HepG2 (cell line): ENCODE measurements around the gene IPPK. TPM values are rescaled to one million over a fixed set of nuclear protein-coding genes. Genes with fewer than 3 reads are reported as not detected.
A peak's percentile ranks its signal among the peaks of the same experiment; 100 is the strongest.

Source experiments
- ARNT2 ChIP-seq: sonication (generic); formaldehyde crosslinking; IDR thresholded peaks from 2 replicates; pipeline ENCODE4 v1.8.0; 2022; ENCODE audit warnings: mild to moderate bottlenecking, low read depth, missing genetic modification reagents, moderate library complexity
- ATAD3A ChIP-seq: sonication (generic); formaldehyde crosslinking; IDR thresholded peaks from 2 replicates; pipeline ENCODE4 v1.4.0; 2020; ENCODE audit warnings: missing genetic modification reagents
- ATF5 ChIP-seq: sonication (generic); formaldehyde crosslinking; IDR thresholded peaks from 2 replicates; pipeline ENCODE4 v1.4.0; 2020; ENCODE audit warnings: mild to moderate bottlenecking, low read depth, missing genetic modification reagents
- BATF2 ChIP-seq: sonication (generic); formaldehyde crosslinking; IDR thresholded peaks from 2 replicates; pipeline ENCODE4 v1.8.0; 2022; ENCODE audit warnings: mild to moderate bottlenecking, missing genetic modification reagents, moderate library complexity
- KDM3A ChIP-seq: IDR thresholded peaks from 2 replicates; pipeline ENCODE4 v1.6.1; 2018; ENCODE audit warnings: low read depth, missing compliant biosample characterization
- NFKB2 ChIP-seq: sonication (generic); formaldehyde crosslinking; IDR thresholded peaks from 2 replicates; pipeline ENCODE4 v1.4.0; 2020; ENCODE audit warnings: missing genetic modification reagents, borderline replicate concordance
- RARA ChIP-seq: IDR thresholded peaks from 2 replicates; pipeline ENCODE4 v1.6.1; 2016; ENCODE audit warnings: missing genetic modification reagents, missing compliant biosample characterization
- SRSF9 ChIP-seq: fragments of 200-400 bp; formaldehyde crosslinking; IDR thresholded peaks from 2 replicates; pipeline ENCODE4 v1.6.1; 2018; ENCODE audit warnings: borderline replicate concordance, mild to moderate bottlenecking, low read depth, low read length; ENCODE audit not compliant: insufficient read depth, poor library complexity, severe bottlenecking
- TOE1 ChIP-seq: sonication (generic); formaldehyde crosslinking; IDR thresholded peaks from 2 replicates; pipeline ENCODE4 v1.4.0; 2020; ENCODE audit warnings: mild to moderate bottlenecking, missing genetic modification reagents
- ZBTB7B ChIP-seq: sonication (generic); formaldehyde crosslinking; IDR thresholded peaks from 2 replicates; pipeline ENCODE4 v1.4.0; 2020; ENCODE audit warnings: missing genetic modification reagents
- ZNF34 ChIP-seq: sonication (generic); formaldehyde crosslinking; IDR thresholded peaks from 2 replicates; pipeline ENCODE4 v1.4.0; 2020; ENCODE audit warnings: mild to moderate bottlenecking, missing genetic modification reagents, borderline replicate concordance
- ZNF543 ChIP-seq: sonication (generic); formaldehyde crosslinking; IDR thresholded peaks from 2 replicates; pipeline ENCODE4 v1.4.0; 2020; ENCODE audit warnings: mild to moderate bottlenecking, missing genetic modification reagents
- ZNF547 ChIP-seq: sonication (generic); formaldehyde crosslinking; IDR thresholded peaks from 2 replicates; pipeline ENCODE4 v1.5.1; 2020; ENCODE audit warnings: mild to moderate bottlenecking, missing genetic modification reagents
- ZNF713 ChIP-seq: sonication (generic); formaldehyde crosslinking; IDR thresholded peaks from 2 replicates; pipeline ENCODE4 v1.4.0; 2020; ENCODE audit warnings: mild to moderate bottlenecking, missing genetic modification reagents
- ZNF883 ChIP-seq: sonication (generic); formaldehyde crosslinking; IDR thresholded peaks from 2 replicates; pipeline ENCODE4 v1.5.1; 2020; ENCODE audit warnings: mild to moderate bottlenecking, missing genetic modification reagents; ENCODE audit errors: not compliant biosample characterization
- ZSCAN25 ChIP-seq: sonication (generic); formaldehyde crosslinking; IDR thresholded peaks from 2 replicates; pipeline ENCODE4 v1.8.0; 2022; ENCODE audit warnings: mild to moderate bottlenecking, missing genetic modification reagents
- polyA plus RNA-seq, 8 experiments: library from polyadenylated mRNA; depleted of rRNA in 3 of 8; stranded (reverse) in 7 of 8; unstranded in 1 of 8; fragments of >200 nt; fragmentation: Illumina TruSeq in 4 of 8; extraction: Trizol in 4 of 8; gene quantifications; 2 replicates each; pipeline versions ENCODE4 v1.2.1 to v1.2.3, GENCODE V29; 2011 to 2016; ENCODE audit warnings: low read depth in 4 of 8, missing spikeins in 1 of 8, mixed read lengths in 1 of 8; ENCODE audit not compliant: insufficient read depth in 1 of 8
- total RNA-seq, 5 experiments: library from RNA; depleted of rRNA; stranded (reverse); fragments of >200 nt; fragmentation: Illumina TruSeq; extraction: Trizol; gene quantifications; 2 replicates each; pipeline ENCODE4 v1.2.3, GENCODE V29; 2016; ENCODE audit warnings: low read depth in 1 of 5
- TF ChIP-seq, protein P1 (sequence below): IDR thresholded peaks from 2 replicates; pipeline ENCODE4 v1.6.1; 2016; ENCODE audit warnings: low read depth, control low read depth
- TF ChIP-seq, protein P2 (sequence below): sonication (generic); formaldehyde crosslinking; IDR thresholded peaks from 2 replicates; pipeline ENCODE4 v1.4.0; 2020; ENCODE audit warnings: missing genetic modification reagents, low read depth, mild to moderate bottlenecking, borderline replicate concordance
- TF ChIP-seq, protein P3 (sequence below): sonication (generic); formaldehyde crosslinking; IDR thresholded peaks from 2 replicates; pipeline ENCODE4 v1.5.0; 2020; ENCODE audit warnings: missing genetic modification reagents
- TF ChIP-seq, protein P4 (sequence below): sonication (generic); formaldehyde crosslinking; IDR thresholded peaks from 2 replicates; pipeline ENCODE4; 2020; ENCODE audit warnings: missing genetic modification reagents, mild to moderate bottlenecking, borderline replicate concordance

Gene IPPK
- total and polyA plus RNA-seq, 2 of the 13 experiments (the other 11 are each of a cell fraction or from before 2014, with no cell fraction given) = 9.9 to 14.1 TPM

DNA sequence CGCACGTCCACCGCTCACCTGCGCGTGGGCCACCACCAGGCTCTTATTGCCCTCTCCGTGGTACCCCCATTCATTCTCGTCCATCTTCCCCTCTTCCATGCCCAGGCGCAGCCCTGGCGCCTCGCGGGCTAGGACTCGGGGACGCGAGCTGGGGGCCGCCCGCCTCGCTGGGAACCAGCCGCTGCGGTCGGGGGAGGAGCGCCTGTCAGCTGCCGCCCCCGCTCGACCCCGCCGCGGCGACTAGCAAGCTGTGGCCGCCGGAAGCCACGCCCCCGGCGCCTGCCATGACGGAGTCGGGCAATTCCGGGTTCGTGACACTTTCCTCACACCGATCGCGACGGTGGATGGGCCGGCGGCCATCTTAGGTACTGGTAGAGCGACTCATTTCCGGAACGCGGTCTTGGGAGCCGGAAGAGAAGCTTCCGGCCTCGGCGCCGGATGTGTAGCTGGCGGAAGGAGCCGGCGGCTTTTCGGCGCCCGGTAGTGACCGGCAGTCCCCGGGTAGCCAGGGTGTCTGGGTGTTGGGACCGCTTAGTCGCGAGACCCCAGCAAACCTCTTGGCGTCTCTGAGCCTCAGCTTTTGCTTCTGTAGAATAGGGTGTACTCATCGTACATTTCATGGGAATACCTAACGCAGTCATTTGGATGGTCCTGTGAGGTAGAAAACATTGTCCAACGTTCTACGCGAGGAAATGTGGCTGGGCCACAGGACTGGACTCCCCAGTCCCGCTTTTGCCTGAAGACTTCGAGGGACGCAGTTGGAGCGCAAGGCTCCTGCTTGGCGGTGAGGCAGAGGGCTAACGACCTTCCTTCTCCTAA lies at the start of gene IPPK (continued):
- TF ChIP-seq ZBTB7B (CRISPR knock-in tag) = peak; percentile 62; the same call in 1 of the 2 replicates
- no peak; the same call in 1 of the 2 replicates for TF ChIP-seq KDM3A
- no peak for TF ChIP-seq SRSF9
- peak; percentile 77; the same call in 1 of the 2 replicates for TF ChIP-seq NFKB2
- TF ChIP-seq ATF5 (CRISPR knock-in tag) = no peak
- TF ChIP-seq RARA (CRISPR knock-in tag) = peak; percentile 57; the same call in 1 of the 2 replicates
- TF ChIP-seq TOE1 = peak; percentile 87; the same call in 1 of the 2 replicates
- no peak for TF ChIP-seq ATAD3A (CRISPR knock-in tag)
- peak; percentile 86 for TF ChIP-seq ARNT2 (CRISPR knock-in tag)
- TF ChIP-seq, protein P1, sequence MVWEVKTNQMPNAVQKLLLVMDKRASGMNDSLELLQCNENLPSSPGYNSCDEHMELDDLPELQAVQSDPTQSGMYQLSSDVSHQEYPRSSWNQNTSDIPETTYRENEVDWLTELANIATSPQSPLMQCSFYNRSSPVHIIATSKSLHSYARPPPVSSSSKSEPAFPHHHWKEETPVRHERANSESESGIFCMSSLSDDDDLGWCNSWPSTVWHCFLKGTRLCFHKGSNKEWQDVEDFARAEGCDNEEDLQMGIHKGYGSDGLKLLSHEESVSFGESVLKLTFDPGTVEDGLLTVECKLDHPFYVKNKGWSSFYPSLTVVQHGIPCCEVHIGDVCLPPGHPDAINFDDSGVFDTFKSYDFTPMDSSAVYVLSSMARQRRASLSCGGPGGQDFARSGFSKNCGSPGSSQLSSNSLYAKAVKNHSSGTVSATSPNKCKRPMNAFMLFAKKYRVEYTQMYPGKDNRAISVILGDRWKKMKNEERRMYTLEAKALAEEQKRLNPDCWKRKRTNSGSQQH (CRISPR knock-in tag) = peak; percentile 74; the same call in 1 of the 2 replicates
- TF ChIP-seq ZNF713 (CRISPR knock-in tag) = no peak
- TF ChIP-seq, protein P2, sequence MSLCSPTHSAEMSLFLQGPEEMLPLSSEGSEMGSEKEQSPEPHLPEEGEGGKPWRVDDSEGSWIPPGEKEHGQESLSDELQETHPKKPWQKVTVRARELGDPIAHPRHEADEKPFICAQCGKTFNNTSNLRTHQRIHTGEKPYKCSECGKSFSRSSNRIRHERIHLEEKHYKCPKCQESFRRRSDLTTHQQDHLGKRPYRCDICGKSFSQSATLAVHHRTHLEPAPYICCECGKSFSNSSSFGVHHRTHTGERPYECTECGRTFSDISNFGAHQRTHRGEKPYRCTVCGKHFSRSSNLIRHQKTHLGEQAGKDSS (CRISPR knock-in tag) = peak; percentile 87; the same call in 1 of the 2 replicates
- peak; percentile 76 for TF ChIP-seq ZNF547 (CRISPR knock-in tag)
- TF ChIP-seq ZSCAN25 (CRISPR knock-in tag) = 0 out of 2 replicates have a peak, but pooled peaks have one; percentile 50
- TF ChIP-seq, protein P3, sequence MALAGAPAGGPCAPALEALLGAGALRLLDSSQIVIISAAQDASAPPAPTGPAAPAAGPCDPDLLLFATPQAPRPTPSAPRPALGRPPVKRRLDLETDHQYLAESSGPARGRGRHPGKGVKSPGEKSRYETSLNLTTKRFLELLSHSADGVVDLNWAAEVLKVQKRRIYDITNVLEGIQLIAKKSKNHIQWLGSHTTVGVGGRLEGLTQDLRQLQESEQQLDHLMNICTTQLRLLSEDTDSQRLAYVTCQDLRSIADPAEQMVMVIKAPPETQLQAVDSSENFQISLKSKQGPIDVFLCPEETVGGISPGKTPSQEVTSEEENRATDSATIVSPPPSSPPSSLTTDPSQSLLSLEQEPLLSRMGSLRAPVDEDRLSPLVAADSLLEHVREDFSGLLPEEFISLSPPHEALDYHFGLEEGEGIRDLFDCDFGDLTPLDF (CRISPR knock-in tag) = peak; percentile 73; the same call in 1 of the 2 replicates
- peak; percentile 72 for TF ChIP-seq ZNF883 (CRISPR knock-in tag)
- TF ChIP-seq, protein P4, sequence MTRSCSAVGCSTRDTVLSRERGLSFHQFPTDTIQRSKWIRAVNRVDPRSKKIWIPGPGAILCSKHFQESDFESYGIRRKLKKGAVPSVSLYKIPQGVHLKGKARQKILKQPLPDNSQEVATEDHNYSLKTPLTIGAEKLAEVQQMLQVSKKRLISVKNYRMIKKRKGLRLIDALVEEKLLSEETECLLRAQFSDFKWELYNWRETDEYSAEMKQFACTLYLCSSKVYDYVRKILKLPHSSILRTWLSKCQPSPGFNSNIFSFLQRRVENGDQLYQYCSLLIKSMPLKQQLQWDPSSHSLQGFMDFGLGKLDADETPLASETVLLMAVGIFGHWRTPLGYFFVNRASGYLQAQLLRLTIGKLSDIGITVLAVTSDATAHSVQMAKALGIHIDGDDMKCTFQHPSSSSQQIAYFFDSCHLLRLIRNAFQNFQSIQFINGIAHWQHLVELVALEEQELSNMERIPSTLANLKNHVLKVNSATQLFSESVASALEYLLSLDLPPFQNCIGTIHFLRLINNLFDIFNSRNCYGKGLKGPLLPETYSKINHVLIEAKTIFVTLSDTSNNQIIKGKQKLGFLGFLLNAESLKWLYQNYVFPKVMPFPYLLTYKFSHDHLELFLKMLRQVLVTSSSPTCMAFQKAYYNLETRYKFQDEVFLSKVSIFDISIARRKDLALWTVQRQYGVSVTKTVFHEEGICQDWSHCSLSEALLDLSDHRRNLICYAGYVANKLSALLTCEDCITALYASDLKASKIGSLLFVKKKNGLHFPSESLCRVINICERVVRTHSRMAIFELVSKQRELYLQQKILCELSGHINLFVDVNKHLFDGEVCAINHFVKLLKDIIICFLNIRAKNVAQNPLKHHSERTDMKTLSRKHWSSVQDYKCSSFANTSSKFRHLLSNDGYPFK = peak; percentile 73; the same call in 1 of the 2 replicates
- TF ChIP-seq ZNF543 (CRISPR knock-in tag) = peak; percentile 80
- no peak; the same call in 1 of the 2 replicates for TF ChIP-seq ZNF34 (CRISPR knock-in tag)
- no peak for TF ChIP-seq BATF2 (CRISPR knock-in tag)
